AG09309 (cell line): ENCODE data around the gene EXD3.

Experiments used
- DNase-seq: peaks from one replicate; pipeline ENCODE4 v3.0.0-alpha.2; 2010; ENCODE audit warnings: low read depth
- H3K4me3 ChIP-seq: 2 replicates; pipeline ENCODE4 v1.5.1; 2011; ENCODE audit warnings: mild to moderate bottlenecking, low read depth, low read length, moderate library complexity; ENCODE audit not compliant: control insufficient read depth
- CTCF ChIP-seq: IDR thresholded peaks from 2 replicates; pipeline ENCODE4 v1.5.1; 2011; ENCODE audit warnings: mild to moderate bottlenecking, low read depth, low read length, inconsistent platforms; ENCODE audit not compliant: insufficient read depth, control insufficient read depth; ENCODE audit errors: missing control alignments

The EXD3 gene

DNA sequence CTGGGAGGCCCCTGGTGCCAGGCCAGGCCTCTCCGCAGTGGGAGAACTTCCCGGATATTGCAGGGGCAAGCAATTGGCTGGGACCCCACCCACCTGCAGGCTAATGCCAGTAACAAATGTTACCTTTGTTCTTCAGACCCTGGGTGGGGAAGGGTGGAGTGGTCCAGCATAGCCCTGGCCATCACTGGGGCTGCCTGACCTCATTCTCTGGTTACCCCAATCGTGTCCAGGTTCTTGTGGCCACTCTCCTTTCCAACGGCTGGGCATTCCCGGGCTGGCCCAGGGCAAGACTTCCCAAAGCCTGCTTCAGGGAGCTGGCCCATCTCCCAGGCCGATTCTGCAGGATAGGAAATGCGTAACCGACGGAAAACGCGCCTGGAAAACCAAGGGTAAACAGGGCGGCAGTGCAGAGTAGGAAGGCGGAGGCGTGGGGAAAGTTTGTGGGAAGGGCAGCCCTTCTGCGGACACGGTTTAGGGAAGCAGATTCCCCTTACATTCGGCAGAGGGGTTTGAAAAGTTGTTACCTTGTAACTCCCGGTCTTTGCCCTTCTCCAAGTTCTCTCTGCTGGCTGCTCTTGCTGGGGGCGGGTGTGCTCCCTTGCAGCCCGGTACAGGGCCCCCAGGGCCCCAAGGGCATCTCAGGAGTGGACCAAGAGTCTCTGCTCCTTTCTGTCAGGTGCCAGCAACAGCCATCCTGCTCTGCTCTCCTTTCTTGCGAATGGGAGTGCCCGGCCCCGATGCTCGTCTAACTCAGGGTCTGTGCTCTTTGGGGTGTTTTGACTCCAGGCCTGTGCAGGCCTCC is 124.4 kb downstream of the EXD3 start:
- no peak for DNase-seq
- H3K4me3 ChIP-seq = no peak overlapping the region
- no peak for TF ChIP-seq CTCF

- DNase-seq = no peak
- no peak overlapping the region for H3K4me3 ChIP-seq
- no peak for TF ChIP-seq CTCF
Observed at GRCh38 chr9:137297966-137298365, 125.0 kb downstream of the EXD3 start.

GRCh38 chr9:137296670-137297664 is 126.0 kb downstream of the EXD3 start:
- no peak overlapping the region for H3K4me3 ChIP-seq
- no peak for TF ChIP-seq CTCF
- no peak for DNase-seq

DNA sequence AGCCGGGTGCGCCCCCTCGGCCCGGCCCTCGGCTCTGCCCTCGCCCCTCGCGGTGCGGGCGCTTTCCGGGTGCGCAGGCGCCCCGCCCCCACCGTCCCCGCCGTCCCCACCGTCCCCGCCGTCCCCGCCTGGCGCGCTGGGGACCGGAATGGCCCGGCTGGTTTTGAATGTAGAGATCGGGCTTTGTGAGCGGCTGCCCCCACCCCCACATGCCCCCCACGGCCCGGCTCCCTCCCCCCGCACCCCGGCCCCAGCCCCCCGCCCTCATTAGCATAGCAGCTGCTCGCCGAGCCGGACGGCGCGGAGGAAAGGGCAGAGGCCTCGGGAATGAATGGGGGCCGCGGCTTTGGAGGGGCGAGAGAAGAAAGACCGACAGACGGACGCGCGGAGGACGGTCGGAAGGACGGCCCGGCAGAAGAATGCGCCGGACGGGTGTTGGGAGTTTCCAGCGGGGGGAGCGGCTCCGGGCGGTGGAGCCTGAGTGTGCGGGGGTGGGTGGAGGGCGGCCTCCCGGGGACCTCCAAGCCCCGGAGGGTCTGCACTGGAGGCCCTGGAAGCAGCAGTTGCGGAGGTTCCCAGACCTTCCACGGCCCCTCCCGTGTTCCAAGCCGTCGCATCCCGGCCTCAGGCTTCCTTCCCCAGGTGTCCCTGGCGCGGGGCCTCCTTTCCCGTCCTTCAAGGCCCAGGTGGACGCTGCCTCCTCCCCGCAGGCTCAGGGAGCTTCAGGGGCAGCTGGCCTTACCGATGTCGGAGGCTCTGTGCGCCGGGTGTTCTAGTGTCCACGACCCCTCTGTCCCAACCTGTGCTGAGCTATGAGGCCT is 126.9 kb downstream of the EXD3 start:
- no peak for DNase-seq
- no peak for TF ChIP-seq CTCF
- H3K4me3 ChIP-seq = no peak overlapping the region

- no peak overlapping the region for H3K4me3 ChIP-seq
- DNase-seq = no peak
Observed at GRCh38 chr9:137295238-137295811, 127.6 kb downstream of the EXD3 start.

More at GRCh38 chr9:137295238-137295811, 127.6 kb downstream of the EXD3 start:
- TF ChIP-seq CTCF = peak; percentile 29
